Upper lobe of right lung (tissue), 1 donor: ENCODE data around the gene ARHGAP24. TPM values are rescaled to one million over a fixed set of nuclear protein-coding genes. Genes with fewer than 3 reads are reported as not detected.

Experiments
- ATAC-seq: fragments of 200-7000 bp; cut with Tn5 transposase; one replicate; pipeline ENCODE4 v1.9.1; 2020; ENCODE audit warnings: mild to moderate bottlenecking, moderate library complexity
- DNase-seq: peaks from one replicate; pipeline ENCODE4 v3.0.0-alpha.2; 2020
- H3K27ac ChIP-seq: fragments of 200-600 bp; one replicate; pipeline ENCODE4 v1.8.0; 2022
- H3K27me3 ChIP-seq: fragments of 200-600 bp; one replicate; pipeline ENCODE4 v1.8.0; 2022; ENCODE audit warnings: mild to moderate bottlenecking
- H3K36me3 ChIP-seq: fragments of 200-600 bp; one replicate; pipeline ENCODE4 v1.8.0; 2022
- H3K4me1 ChIP-seq: fragments of 200-600 bp; one replicate; pipeline ENCODE4 v1.8.0; 2022
- H3K4me3 ChIP-seq: fragments of 200-600 bp; one replicate; pipeline ENCODE4 v1.8.0; 2022; ENCODE audit warnings: mild to moderate bottlenecking
- H3K9me3 ChIP-seq: fragments of 200-600 bp; one replicate; pipeline ENCODE4 v1.8.0; 2022
- CTCF ChIP-seq: fragments of 200-600 bp; IDR thresholded peaks from one replicate; pipeline ENCODE4 v1.8.0; 2022; ENCODE audit warnings: antibody characterized with exemption
- intact Hi-C: fragments of 100-400 bp; cut with DNase I; formaldehyde crosslinking; loops from one replicate; pipeline ENCODE4 v1.11.0; 2022
- total RNA-seq: library from RNA; stranded (reverse); fragmentation: NEBNext Ultra II Directional; extraction: Animal tissue kit (Norgen Biotek cat#: 25700); gene quantifications from one replicate; pipeline ENCODE4 v1.2.1, GENCODE V29; 2021
- donor health status: DM: no; HTN: yes; CAD: no; lungs with severe emphysema.

Gene ARHGAP24
- total RNA-seq, 1 donor from 2014 or later: 29.8 TPM

GRCh38 chr4:85606505-85606904 is 131.6 kb downstream of the ARHGAP24 start:
- TF ChIP-seq CTCF: no peak
- ATAC-seq (no peak), DNase-seq (no peak)
- no peaks in the 10 kb centered on the region for H3K9me3 ChIP-seq
- H3K4me1 ChIP-seq: peaks cover 4% of the 10 kb centered on the region
- intact Hi-C loops: no loop called here
- no peak overlapping the region for H3K4me3 ChIP-seq
- H3K27ac ChIP-seq: no peak overlapping the region
- H3K36me3 ChIP-seq: no peaks in the 10 kb centered on the region
- no peaks in the 10 kb centered on the region for H3K27me3 ChIP-seq

DNA sequence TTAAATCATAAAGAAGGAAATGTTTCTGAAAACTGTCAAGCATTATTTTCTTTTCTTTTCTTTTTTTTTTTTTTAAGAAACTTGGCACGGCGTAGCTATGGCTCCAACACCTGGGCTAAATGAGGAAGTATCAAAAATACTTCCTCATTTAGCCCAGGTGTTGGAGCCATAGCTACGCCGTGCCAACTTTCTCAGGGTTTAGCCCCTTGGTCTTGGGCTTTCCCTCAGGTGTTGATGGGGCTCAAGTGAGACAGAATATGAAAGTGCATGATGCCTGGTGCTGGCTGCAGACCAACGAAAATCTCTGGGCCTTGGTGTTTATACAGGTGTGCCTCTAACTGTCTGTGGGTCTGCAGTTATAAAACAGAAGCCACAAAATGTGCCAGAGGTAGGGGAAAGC is 132.7 kb downstream of the ARHGAP24 start:
- DNase-seq (no peak), ATAC-seq (no peak)
- no peaks in the 10 kb centered on the region for H3K9me3 ChIP-seq
- no peak overlapping the region for H3K4me3 ChIP-seq
- H3K4me1 ChIP-seq: peaks cover 4% of the 10 kb centered on the region
- no peaks in the 10 kb centered on the region for H3K36me3 ChIP-seq
- intact Hi-C loops: no loop called here
- no peaks in the 10 kb centered on the region for H3K27me3 ChIP-seq
- TF ChIP-seq CTCF: no peak
- H3K27ac ChIP-seq: no peak overlapping the region

DNA sequence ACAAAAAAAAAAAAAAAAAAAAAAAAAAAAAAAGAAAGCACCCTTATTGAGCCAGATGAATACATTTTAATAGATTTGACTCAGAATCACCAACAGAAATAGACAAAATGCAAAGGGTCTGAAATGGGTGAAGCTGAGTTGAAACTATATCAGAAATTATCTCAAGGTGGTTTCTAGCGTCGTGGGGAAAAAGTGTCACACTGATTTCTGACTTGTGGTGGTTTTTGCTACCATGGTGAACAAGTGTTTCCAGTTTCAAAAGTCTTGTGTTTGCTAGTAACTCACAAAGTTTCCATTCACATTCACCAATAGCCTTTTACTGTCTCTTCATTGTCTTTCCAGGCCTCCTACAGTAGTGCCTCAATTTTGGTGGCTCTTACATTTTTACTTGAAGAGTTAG is 135.5 kb downstream of the ARHGAP24 start:
- no peak overlapping the region for H3K4me3 ChIP-seq
- no peak for TF ChIP-seq CTCF
- no peak for ATAC-seq
- H3K27me3 ChIP-seq: no peaks in the 10 kb centered on the region
- H3K4me1 ChIP-seq: no peaks in the 10 kb centered on the region
- no peaks in the 10 kb centered on the region for H3K9me3 ChIP-seq
- intact Hi-C loops: no loop called here
- no peaks in the 10 kb centered on the region for H3K36me3 ChIP-seq
- DNase-seq: no peak
- H3K27ac ChIP-seq: no peak overlapping the region

- Histone ChIP-seq H3K4me1 (no peaks in the 10 kb centered on the region), H3K27ac (no peak overlapping the region), H3K4me3 (no peak overlapping the region), H3K36me3 (no peaks in the 10 kb centered on the region), H3K9me3 (no peaks in the 10 kb centered on the region), H3K27me3 (no peaks in the 10 kb centered on the region)
- intact Hi-C loops: no loop called here
- no peak for DNase-seq
- ATAC-seq: no peak
- no peak for TF ChIP-seq CTCF
These were observed 136.7 kb downstream of the ARHGAP24 start for GRCh38 chr4:85611661-85612060.

- Histone ChIP-seq H3K27me3 (no peaks in the 10 kb centered on the region), H3K27ac (no peak overlapping the region), H3K4me3 (no peak overlapping the region), H3K36me3 (no peaks in the 10 kb centered on the region), H3K9me3 (no peaks in the 10 kb centered on the region), H3K4me1 (no peaks in the 10 kb centered on the region)
- ATAC-seq (no peak), DNase-seq (no peak)
- intact Hi-C loops: no loop called here
- TF ChIP-seq CTCF: no peak
These were observed 139.0 kb downstream of the ARHGAP24 start for GRCh38 chr4:85613901-85614300.

DNA sequence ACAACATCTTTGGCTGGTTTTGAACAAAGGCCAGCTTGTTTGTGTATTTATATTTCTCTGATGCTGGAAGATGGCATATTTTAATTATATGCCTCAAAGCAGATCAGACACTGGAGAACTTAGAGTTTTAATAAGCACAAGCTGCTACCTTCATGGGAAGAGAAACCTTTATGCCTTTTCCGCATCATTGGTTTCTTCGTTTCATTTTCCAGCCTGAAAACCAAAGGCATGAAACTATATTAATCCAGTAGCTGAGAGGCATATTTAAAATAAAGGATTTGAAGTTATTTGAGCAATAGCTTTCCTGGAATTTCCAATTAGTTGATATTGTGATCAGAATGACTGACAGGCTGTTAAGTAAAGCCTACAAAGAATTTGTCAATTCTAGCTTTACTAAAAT is 141.0 kb downstream of the ARHGAP24 start:
- no peaks in the 10 kb centered on the region for H3K4me1 ChIP-seq
- no peaks in the 10 kb centered on the region for H3K27me3 ChIP-seq
- no peaks in the 10 kb centered on the region for H3K9me3 ChIP-seq
- TF ChIP-seq CTCF: no peak
- no peak overlapping the region for H3K4me3 ChIP-seq
- no peaks in the 10 kb centered on the region for H3K36me3 ChIP-seq
- DNase-seq: no peak
- H3K27ac ChIP-seq: no peak overlapping the region
- intact Hi-C loops: no loop called here
- ATAC-seq: no peak
